ENCODE results near the gene SEC14L5.

Gene SEC14L5

DNA sequence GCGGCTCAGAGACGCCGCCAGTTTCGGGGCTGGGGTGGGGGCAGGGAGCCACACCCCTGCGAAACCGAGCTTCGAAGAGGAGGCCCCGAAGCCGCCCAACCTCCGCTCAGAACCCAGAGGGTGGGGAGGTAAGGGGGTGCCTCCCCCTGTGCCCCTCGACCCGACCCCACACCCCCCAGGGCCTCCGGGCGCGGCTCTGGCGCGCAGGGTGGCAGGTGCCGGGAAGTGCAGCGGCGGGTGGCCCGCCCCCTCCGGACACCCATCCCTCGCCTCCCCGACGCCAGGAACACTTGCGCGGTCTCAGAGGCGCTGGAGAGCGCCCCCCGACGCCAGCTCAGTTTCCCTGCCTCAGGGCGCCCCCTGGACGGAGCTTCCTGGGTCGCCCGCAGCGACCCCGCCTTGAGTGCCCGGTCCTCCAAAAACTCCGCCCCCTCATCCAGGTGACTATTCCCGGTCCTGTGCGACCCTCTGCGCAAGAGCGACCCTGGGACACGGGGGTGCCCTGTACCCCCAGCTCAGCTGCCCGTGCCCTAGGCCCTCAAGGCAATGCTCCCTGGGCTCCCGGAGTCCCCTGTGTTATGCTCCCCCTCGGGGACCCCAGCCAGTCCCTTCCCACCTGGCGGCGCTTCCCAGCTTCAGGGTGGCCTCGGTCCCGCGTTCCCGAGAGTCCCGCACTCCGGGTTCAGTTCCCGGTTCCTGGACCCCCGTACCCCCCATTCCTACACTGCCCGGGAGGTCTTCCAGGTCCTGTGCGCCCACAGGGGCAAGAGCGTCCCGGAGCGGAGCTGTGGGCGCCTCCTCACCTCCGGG, 21.7 kb upstream of the SEC14L5 start:
- TF ChIP-seq, protein P1, sequence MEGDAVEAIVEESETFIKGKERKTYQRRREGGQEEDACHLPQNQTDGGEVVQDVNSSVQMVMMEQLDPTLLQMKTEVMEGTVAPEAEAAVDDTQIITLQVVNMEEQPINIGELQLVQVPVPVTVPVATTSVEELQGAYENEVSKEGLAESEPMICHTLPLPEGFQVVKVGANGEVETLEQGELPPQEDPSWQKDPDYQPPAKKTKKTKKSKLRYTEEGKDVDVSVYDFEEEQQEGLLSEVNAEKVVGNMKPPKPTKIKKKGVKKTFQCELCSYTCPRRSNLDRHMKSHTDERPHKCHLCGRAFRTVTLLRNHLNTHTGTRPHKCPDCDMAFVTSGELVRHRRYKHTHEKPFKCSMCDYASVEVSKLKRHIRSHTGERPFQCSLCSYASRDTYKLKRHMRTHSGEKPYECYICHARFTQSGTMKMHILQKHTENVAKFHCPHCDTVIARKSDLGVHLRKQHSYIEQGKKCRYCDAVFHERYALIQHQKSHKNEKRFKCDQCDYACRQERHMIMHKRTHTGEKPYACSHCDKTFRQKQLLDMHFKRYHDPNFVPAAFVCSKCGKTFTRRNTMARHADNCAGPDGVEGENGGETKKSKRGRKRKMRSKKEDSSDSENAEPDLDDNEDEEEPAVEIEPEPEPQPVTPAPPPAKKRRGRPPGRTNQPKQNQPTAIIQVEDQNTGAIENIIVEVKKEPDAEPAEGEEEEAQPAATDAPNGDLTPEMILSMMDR (IDR thresholded peaks at IDR 0.05; ENCODE audit: low read length), result peak; percentile 23; the same call in 1 of the 2 replicates
- TF ChIP-seq EZH2 (optimal IDR thresholded peaks at IDR 0.05; ENCODE audit: low read depth, low read length) (no peak), EZH2phosphoT487 (IDR thresholded peaks at IDR 0.05; ENCODE audit: low read length) (no peak)
- no peak for DNase-seq

GRCh38 chr16:4936991-4937781, 20.9 kb upstream of the SEC14L5 start, which contains the start of gene PPL:
Gene PPL, minus strand, starts transcription at chr16:4937148. Its CDS starts 103 bp downstream, at chr16:4937045.
- Histone ChIP-seq H3K27ac (ENCODE audit: low read length) (no peak within 1 kb of the TSS), H3K9me2 (replicated peaks; ENCODE audit: insufficient read depth, low read length) (no peaks in the 10 kb centered on the region), H3K9ac (ENCODE audit: low read length) (no peak within 1 kb of the TSS), H2AFZ (ENCODE audit: low read length) (peak within 1 kb of the TSS; percentile 72), H3K36me3 (replicated peaks; ENCODE audit: insufficient read depth, low read length) (no peaks in the 10 kb centered on the region), H3K79me2 (ENCODE audit: low read length) (no peaks in the 10 kb centered on the region), H3F3A (ENCODE audit: insufficient read depth, low read length) (no peaks in the 10 kb centered on the region; the same call in none of the 2 replicates), H3K27me3 (replicated peaks; ENCODE audit: insufficient read depth, low read length) (peaks cover 45% of the 10 kb centered on the region), H3K9me3 (replicated peaks; ENCODE audit: insufficient read depth, low read length) (no peaks in the 10 kb centered on the region), H4K20me1 (ENCODE audit: insufficient read depth, low read length) (no peaks in the 10 kb centered on the region), H3K4me2 (ENCODE audit: low read depth, low read length) (peak within 1 kb of the TSS; percentile 93), H3K4me1 (ENCODE audit: low read length) (peaks cover 15% of the 10 kb centered on the region), H3K4me3 (ENCODE audit: low read length) (peak within 1 kb of the TSS; percentile 60)
- peak; percentile 74 for DNase-seq
- TF ChIP-seq, protein P1 (IDR thresholded peaks at IDR 0.05; ENCODE audit: low read length), result no peak
- no peak for TF ChIP-seq EZH2phosphoT487 (IDR thresholded peaks at IDR 0.05; ENCODE audit: low read length)
- no peak for TF ChIP-seq EZH2 (optimal IDR thresholded peaks at IDR 0.05; ENCODE audit: low read depth, low read length)

More for the DNA sequence above, 21.7 kb upstream of the SEC14L5 start:
- Histone ChIP-seq H3K4me2 (ENCODE audit: low read depth, low read length) (peak overlapping the region; percentile 93), H3F3A (ENCODE audit: insufficient read depth, low read length) (no peaks in the 10 kb centered on the region; the same call in 1 of the 2 replicates), H2AFZ (ENCODE audit: low read length) (peak overlapping the region; percentile 72), H3K79me2 (ENCODE audit: low read length) (no peaks in the 10 kb centered on the region), H4K20me1 (ENCODE audit: insufficient read depth, low read length) (no peaks in the 10 kb centered on the region), H3K9ac (ENCODE audit: low read length) (no peak overlapping the region), H3K9me3 (replicated peaks; ENCODE audit: insufficient read depth, low read length) (no peaks in the 10 kb centered on the region), H3K4me1 (ENCODE audit: low read length) (peaks cover 11% of the 10 kb centered on the region), H3K9me2 (replicated peaks; ENCODE audit: insufficient read depth, low read length) (no peaks in the 10 kb centered on the region), H3K27me3 (replicated peaks; ENCODE audit: insufficient read depth, low read length) (peaks cover 51% of the 10 kb centered on the region), H3K27ac (ENCODE audit: low read length) (no peak overlapping the region), H3K36me3 (replicated peaks; ENCODE audit: insufficient read depth, low read length) (no peaks in the 10 kb centered on the region), H3K4me3 (ENCODE audit: low read length) (peak overlapping the region; percentile 60)

DNA sequence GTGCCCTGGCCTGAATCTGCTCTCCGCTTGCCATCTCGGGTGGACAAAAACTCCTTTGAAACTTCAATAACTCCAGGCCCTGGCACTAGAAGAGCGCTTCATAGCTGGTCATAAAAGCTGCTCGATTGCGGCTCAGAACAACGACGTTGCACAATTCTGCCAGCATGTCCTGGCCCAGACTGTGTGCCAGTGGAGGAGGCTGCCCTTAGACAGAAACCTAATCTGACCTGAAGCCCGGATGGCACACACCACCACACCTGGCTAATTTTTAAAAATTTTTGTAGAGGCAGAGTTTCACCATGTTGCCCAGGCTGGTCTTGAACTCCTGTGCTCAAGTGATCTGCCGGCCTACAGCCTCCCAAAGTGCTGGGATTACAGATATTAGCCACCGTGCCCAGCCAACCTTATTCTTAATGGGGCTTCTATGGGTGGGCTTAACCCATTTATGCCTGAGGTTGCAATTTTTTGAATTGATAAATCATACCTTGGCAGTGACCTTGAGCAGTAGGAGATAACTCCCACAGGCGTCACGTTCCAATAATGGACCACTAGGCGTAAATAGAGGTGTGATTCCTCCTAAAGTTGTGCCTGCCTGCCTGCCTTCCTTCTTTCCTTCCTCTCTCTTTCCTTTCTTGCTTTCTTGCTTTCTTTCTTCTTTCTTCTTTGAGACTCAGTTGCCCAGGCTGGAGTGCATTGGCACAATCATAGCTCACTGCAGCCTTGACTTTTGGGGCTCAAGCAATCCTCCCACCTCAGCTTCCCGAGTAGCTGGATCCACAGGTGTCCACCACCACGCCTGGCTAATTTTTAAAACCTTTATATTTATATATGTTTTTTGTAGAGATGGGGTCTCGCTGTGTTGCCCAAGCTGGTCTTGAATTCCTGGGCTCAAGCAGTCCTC, 20.1 kb upstream of the SEC14L5 start:
- H3K9me2 ChIP-seq (replicated peaks; ENCODE audit: insufficient read depth, low read length), result no peaks in the 10 kb centered on the region
- H3F3A ChIP-seq (ENCODE audit: insufficient read depth, low read length), result no peaks in the 10 kb centered on the region; the same call in none of the 2 replicates
- DNase-seq, result no peak
- no peak overlapping the region for H3K9ac ChIP-seq (ENCODE audit: low read length)
- no peaks in the 10 kb centered on the region for H4K20me1 ChIP-seq (ENCODE audit: insufficient read depth, low read length)
- no peak overlapping the region for H3K4me3 ChIP-seq (ENCODE audit: low read length)
- TF ChIP-seq EZH2 (optimal IDR thresholded peaks at IDR 0.05; ENCODE audit: low read depth, low read length) (no peak), EZH2phosphoT487 (IDR thresholded peaks at IDR 0.05; ENCODE audit: low read length) (no peak)
- TF ChIP-seq, protein P1 (IDR thresholded peaks at IDR 0.05; ENCODE audit: low read length), result no peak
- no peak overlapping the region for H3K27ac ChIP-seq (ENCODE audit: low read length)
- H3K4me1 ChIP-seq (ENCODE audit: low read length), result peaks cover 17% of the 10 kb centered on the region
- H3K27me3 ChIP-seq (replicated peaks; ENCODE audit: insufficient read depth, low read length), result peaks cover 40% of the 10 kb centered on the region
- H3K4me2 ChIP-seq (ENCODE audit: low read depth, low read length), result 0 out of 2 replicates have a peak overlapping the region, but pooled peaks have one; percentile 12
- no peaks in the 10 kb centered on the region for H3K9me3 ChIP-seq (replicated peaks; ENCODE audit: insufficient read depth, low read length)
- H3K79me2 ChIP-seq (ENCODE audit: low read length), result no peaks in the 10 kb centered on the region
- H2AFZ ChIP-seq (ENCODE audit: low read length), result no peak overlapping the region
- H3K36me3 ChIP-seq (replicated peaks; ENCODE audit: insufficient read depth, low read length), result no peaks in the 10 kb centered on the region

Data from MM.1S (cell line).